Retinal pigment epithelial cell (primary cell): ENCODE data around the gene RXFP3.
A peak's percentile ranks its signal among the peaks of the same experiment; 100 is the strongest.

Experiments
- DNase-seq: peaks from one replicate; pipeline ENCODE4 v3.0.0-alpha.2; 2010; ENCODE audit warnings: low read depth
- H3K4me3 ChIP-seq: 2 replicates; pipeline ENCODE4 v1.5.1; 2011; ENCODE audit warnings: mild to moderate bottlenecking, low read length, control low read depth, moderate library complexity
- CTCF ChIP-seq: conservative IDR thresholded peaks from 2 replicates; pipeline ENCODE4 v1.5.1; 2011; ENCODE audit warnings: low read depth, low read length, control low read depth, inconsistent platforms

RXFP3 gene

GRCh38 chr5:33968211-33969005 is 32.2 kb downstream of the RXFP3 start:
- no peak for DNase-seq
- no peak overlapping the region for H3K4me3 ChIP-seq
- no peak for TF ChIP-seq CTCF

- H3K4me3 ChIP-seq = no peak overlapping the region
- DNase-seq = no peak
Measured at GRCh38 chr5:33969572-33970452, 33.6 kb downstream of the RXFP3 start.

GRCh38 chr5:33973271-33973670 is 37.1 kb downstream of the RXFP3 start:
- TF ChIP-seq CTCF = no peak
- DNase-seq = no peak
- no peak overlapping the region for H3K4me3 ChIP-seq

More at GRCh38 chr5:33969572-33970452, 33.6 kb downstream of the RXFP3 start:
- TF ChIP-seq CTCF = peak; percentile 92

GRCh38 chr5:33975852-33976251 is 39.7 kb downstream of the RXFP3 start:
- TF ChIP-seq CTCF = no peak
- no peak for DNase-seq

DNA sequence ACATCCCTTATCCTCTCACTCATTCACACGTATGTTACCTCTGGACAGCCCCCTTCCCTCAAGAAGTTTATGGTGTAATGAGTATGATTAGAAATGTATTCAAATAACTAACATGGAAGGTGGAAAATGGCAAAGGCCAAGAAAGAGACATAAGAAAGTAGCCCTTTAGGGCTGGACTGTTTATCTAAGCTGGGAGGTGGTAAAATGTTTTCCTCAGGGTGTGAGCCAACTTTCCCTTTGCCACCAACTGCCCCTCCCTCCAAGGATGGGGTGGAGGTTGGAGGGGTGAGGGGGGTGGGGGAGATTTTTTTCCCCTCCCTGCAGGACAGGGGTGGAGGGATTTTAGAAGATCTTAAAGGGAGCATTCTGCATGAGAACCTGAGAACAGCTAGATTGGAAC is 40.1 kb downstream of the RXFP3 start:
- no peak for DNase-seq
- no peak for TF ChIP-seq CTCF
- no peak overlapping the region for H3K4me3 ChIP-seq

More at GRCh38 chr5:33975852-33976251, 39.7 kb downstream of the RXFP3 start:
- H3K4me3 ChIP-seq = no peak overlapping the region

- no peak for DNase-seq
- H3K4me3 ChIP-seq = no peak overlapping the region
- no peak for TF ChIP-seq CTCF
Measured at GRCh38 chr5:33978306-33978705, 42.1 kb downstream of the RXFP3 start.
